ENCODE data around the gene MAP3K4.
"Not testable (repeated sequence)": the region's sequence is repeated elsewhere in the genome, so short reads cannot be mapped to it uniquely, and the experiment has no call there.

Gene MAP3K4

GRCh38 chr6:160991406-160992060 lies at the start of gene MAP3K4:
TSS of gene MAP3K4 (plus strand) at chr6:160991769. CDS start at chr6:160991932, 163 bp downstream.
- peak; percentile 65 for DNase-seq

GRCh38 chr6:160943997-160944396 lies 47.6 kb upstream of the MAP3K4 start:
- DNase-seq: no peak

- DNase-seq: no peak
Measured at GRCh38 chr6:160945516-160946177, 45.9 kb upstream of the MAP3K4 start.

DNA sequence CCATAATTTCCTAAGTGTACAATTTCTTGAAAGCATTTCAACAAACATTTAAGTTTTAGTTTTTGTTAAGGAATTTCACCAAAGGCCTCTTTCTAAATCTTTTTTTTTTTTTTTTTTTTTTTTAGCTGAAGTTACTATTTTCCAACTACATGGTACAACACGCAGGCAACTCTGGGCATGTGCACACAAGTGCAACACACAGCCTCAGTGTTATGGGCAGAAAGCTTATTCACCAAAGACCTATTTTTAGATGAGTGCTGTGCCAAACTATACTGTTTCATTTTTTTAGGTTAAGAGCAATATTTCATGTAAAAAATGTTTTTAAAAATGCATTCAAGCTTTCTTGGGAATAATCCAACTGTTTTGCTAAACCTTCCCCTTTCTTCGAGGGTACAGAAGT lies 42.0 kb upstream of the MAP3K4 start:
- no peak for DNase-seq

DNA sequence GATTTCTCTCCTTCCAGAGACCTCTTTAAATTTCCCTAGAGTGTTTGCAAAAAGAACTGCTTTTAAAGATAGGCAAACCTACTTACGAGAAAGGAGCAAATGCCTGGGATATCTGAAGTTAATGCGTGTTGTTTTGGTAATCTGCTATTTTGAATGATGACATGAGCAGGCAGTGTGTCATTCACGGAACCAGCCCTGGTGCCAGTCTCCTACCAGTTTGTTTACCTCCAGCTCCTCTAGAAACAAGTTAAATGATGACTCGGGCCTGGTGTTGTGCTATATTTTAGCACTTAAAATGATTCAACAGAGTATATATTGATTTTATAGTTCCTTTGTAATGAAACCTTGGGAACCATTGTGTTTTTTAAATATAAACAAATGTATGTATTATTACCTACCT lies 41.1 kb upstream of the MAP3K4 start:
- peak; percentile 40 for DNase-seq

DNA sequence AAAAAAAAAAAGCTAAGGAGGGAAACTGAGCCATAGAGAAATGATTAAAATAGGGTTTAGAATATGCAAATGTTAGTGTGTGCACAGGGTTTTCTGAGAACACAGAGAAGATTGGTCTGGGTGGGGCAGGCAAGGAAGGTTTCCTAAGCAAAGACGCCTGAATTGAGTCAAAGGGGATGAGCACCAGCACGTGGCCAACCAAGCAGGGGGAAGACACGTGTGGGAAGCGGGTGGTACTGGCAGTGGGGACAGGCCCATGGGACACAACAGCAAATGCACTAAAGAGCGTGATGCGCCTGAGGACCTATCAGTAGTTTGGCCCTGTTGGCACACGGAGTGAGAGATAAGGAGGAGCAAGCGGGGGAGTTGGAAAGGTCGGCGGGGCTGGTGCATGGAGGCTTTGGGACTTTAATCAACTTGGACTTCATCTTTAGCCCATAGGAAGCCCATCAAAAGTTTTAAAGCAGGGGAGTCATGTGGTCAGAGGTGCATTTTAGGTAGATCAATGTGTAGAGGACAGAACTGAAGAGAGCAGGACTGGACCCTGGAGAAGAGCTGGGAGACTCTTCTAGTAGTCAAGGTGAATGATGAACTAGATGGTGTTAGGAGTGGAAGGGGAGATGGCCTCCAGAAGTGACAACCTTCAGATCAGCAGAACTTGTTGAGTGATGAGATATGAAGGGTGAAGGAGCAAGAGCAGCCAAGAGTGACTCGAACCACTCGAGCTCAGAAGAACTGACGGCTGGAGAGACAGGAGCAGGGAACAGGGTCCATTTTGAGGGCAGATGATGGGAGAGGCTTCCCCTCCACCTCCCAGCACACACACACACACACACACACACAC lies 40.2 kb upstream of the MAP3K4 start:
- DNase-seq: no peak

- DNase-seq: no peak
Measured at GRCh38 chr6:160952633-160953281, 38.8 kb upstream of the MAP3K4 start.

DNA sequence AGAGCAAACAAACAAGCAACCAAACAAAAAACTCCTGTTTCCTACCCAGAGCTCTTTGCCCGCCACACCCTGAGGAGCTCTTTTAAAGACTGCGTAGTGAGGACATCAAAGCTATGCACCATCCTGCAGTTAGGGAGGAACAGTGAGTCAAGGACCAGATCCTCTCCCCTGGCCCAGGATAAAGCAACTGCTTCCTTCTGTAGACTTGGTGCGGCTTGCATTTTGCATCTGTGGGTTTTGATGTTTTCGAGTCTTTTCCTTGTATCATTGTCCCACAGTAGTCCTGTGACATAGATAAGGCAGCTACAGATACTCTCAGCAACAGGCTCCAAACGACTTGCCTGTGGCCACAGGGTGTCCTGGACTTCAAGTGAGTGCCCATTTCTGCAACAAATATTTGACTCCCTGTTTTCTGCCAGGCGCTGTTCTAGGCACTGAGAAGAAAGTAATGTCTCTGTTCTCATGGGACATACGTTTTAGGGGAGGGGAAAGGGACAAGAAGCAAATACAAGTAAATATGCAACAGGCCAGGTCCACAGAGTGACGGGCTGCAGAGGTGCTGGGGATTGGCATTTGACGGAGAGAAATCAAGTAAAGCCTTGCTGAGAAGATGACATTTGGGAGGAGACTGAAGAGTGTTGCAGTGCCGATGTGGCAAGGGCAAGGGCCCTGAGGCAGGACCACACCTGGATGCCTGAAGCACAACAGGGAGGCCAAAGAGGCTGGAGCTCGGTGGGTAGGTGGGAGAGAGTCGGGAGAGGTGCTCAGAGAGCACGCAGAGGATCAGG lies 35.9 kb upstream of the MAP3K4 start:
- no peak for DNase-seq

GRCh38 chr6:160956300-160957035 lies 35.1 kb upstream of the MAP3K4 start:
- no peak for DNase-seq

DNA sequence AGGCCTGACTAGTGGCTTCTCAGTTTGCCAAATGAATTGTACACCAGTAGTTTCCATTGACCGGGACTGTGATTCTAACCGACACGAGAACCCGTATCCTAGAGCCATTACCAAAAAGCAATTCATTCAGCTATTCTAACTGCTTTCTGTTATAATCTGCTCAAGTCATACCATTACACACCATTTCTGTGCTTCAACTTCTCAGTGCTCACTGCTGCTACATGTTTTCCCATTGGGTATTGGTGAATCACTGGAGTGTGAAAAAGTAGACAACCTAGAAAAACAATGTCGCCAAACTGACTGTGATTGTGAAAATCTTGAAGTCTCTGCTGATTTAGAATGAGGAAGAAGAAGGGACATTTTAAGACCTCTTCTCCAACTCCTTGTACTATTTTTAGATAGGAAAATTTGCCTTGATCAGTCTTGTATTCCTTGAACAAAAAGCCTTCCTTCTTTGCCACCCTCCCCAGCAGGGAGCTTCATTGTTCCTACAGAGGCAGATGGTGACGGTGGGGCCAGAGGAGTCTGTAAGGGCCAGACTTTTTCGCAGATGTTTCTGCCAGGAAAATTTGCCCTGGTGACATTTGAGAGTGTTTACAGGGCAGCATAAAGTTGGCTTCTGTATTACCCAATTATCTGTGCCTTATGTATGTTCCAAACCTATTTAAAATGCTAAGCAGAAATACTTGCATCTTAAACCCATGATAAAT lies 31.7 kb upstream of the MAP3K4 start:
- DNase-seq: no peak

GRCh38 chr6:160960839-160961238 lies 30.7 kb upstream of the MAP3K4 start:
- DNase-seq: no peak

GRCh38 chr6:160962835-160963623 lies 28.5 kb upstream of the MAP3K4 start:
- no peak for DNase-seq

DNA sequence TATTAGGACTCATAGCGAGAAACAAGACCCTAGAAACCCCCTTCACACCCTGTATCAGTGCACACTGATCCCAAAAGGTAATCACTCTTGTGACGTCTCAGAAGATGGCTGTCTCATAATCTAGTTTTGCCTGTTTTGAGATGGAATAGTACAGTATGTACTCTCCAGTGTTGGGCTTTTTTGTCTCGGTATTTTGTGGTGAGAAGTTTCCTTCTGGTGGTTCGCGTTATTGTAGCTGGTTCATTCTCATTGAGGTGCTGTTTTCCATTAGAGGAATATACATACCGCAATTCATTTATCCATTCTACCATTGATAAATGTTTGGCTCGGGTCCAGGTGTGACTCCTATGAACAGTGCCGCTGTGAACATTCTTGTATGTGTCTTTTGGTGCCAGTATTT lies 27.9 kb upstream of the MAP3K4 start:
- no peak for DNase-seq

DNA sequence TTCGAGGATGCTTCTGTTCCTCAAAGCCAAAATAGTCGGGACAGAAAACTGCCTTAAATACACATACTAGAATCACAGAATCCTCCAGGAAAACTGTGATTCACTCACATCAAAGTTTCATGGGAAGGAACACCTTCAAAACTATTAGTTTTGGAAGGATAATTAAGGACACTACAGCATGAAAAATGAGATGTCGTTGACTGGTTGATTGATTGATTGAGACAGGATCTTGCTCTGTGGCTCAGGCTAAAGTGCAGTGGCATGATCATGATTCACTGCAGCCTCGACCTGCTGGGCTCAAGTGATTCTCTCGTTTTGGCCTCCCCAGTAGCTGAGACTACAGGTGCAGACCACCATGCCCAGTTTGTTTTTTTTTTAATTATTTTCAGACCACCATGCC lies 25.7 kb upstream of the MAP3K4 start:
- DNase-seq: no peak

DNA sequence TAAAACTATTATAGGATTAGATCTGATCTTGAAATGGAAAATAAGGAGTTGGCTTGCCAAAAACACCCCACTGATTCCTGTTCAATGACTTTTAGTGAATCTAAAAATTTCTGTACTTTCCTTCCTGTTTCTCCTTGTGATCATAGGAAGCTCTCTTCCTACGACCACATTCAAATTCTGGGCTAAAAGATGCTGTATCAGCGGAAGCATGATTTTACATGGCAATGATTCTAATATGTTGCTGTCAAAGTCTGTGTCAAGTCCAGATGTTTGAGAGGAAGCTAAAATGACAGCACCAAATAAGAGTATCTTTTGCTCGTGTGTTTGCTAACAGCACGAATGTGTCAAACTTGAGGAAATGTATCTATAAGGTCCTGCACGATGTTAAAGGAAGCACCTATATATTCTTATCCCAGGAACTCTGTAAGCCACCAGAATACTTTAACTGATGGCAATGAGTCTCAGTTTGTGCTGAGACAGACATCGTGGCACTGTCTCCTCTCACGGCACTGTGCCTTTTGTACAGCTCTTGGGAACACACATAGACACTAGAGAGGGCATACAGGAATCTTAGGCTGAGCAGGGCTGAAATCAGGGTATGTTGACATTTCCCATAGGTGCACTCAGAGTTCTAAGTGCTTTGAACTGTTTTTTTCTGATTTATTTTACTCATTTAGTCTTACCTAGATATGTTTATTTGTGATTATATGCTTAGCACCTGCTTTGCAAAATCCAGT lies 24.9 kb upstream of the MAP3K4 start:
- no peak for DNase-seq

GRCh38 chr6:160967351-160967750 lies 24.2 kb upstream of the MAP3K4 start:
- DNase-seq: no peak

DNA sequence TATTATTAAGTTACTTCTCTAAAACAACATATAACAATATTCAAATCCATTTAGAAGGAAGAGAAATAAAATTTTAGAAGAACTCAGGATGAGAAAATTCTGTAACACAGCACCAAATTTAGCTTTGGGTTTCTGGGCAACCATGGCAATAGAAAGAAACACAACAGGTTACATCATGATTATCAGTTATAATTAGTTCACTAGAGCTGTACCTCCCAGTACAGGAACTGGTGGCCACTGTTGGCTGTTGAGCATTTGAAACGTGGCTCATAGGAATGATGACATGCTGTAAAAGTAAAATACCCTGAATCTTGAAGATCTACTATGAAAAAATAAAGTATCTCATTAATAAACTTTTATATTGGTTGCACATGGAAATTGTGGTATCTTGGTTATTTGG lies 23.7 kb upstream of the MAP3K4 start:
- DNase-seq: no peak

GRCh38 chr6:160971171-160971570 lies 20.4 kb upstream of the MAP3K4 start:
- DNase-seq: no peak

DNA sequence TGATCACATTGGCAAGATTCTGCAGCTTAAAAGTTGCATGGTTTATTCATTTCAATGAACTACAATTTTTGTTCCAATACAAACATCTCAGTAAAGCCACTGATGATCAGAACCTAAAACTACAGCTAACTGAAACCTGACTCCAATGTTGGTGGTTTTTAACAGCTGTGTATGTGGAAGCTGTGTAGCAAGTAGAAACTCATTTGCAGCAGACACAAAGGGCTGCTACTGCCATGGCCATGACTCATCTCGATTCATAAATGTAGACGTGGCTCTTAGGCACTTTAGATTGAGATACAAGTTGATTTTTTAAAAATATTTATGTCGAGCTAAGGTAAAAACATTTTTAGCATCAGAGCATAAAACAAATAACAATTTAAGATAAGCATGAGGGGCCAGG lies 19.5 kb upstream of the MAP3K4 start:
- DNase-seq: peak; percentile 91

- not testable (repeated sequence) for DNase-seq
Measured at GRCh38 chr6:160972594-160972993, 19.0 kb upstream of the MAP3K4 start.
